Activated CD4-positive, alpha-beta T cell treated with anti-CD3 and anti-CD28 coated beads, Interleukin-10, Interleukin-2, amounts not matched to agents 100 ng/mL and 50 ng/mL, durations not matched to agents 16 hours and 8 hours (primary cell): ENCODE measurements around the gene IQSEC1.

Experiments used
- DNase-seq: peaks from one replicate; pipeline ENCODE4 v3.0.0-alpha.2; 2020

Gene IQSEC1

DNA sequence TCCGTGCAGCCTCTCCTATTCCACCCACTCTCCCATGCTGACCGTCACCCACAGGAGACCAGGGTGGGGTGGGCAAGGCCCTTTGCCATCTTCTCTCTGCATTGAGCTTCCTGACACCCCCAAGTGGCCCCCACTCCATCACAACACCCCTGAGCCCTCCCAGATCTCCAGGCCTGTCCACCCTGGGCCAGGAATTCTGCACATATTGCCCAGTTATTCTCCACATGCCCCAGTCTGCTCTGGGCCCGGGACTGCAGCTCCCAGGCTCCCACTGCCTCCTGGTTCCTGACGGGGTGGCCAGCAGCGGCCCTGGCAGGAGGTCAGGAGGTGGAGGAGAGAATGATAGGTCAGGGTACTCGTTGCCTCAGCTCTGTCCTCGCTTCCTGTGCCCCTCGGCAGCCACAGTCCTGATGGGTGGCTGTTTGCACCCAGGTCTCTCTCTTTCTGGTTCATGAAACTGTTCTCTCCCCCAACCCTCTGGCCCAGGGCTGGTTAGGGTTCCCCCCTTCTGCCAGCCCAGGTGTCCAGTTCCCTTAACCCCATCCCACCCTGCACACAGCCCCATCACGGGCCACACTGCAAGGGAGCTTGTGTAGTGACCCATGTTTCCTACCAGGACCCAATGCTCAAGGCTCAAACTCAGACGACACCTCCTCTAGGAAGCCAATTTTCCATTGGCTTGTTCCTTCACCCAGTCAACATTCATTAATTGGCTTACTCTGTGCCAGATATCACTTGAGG lies 47.3 kb downstream of the IQSEC1 start:
- DNase-seq: no peak

- DNase-seq: no peak
Observed at GRCh38 chr3:13025090-13025489, 48.1 kb downstream of the IQSEC1 start.

DNA sequence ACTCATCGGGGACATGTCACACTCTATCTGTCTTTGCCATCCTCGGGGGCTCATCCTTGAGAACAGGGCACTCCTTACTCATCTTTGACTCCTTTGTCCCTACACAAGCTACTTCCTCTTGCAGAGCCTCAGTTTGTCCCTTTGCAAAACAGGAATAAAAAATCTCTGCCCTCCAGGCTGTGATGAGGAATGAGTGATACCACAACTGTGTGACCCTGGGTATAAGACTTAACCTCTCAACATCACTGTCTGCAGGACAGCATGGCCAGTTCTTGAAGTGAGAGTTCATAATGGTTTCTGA lies 48.5 kb downstream of the IQSEC1 start:
- no peak for DNase-seq

DNA sequence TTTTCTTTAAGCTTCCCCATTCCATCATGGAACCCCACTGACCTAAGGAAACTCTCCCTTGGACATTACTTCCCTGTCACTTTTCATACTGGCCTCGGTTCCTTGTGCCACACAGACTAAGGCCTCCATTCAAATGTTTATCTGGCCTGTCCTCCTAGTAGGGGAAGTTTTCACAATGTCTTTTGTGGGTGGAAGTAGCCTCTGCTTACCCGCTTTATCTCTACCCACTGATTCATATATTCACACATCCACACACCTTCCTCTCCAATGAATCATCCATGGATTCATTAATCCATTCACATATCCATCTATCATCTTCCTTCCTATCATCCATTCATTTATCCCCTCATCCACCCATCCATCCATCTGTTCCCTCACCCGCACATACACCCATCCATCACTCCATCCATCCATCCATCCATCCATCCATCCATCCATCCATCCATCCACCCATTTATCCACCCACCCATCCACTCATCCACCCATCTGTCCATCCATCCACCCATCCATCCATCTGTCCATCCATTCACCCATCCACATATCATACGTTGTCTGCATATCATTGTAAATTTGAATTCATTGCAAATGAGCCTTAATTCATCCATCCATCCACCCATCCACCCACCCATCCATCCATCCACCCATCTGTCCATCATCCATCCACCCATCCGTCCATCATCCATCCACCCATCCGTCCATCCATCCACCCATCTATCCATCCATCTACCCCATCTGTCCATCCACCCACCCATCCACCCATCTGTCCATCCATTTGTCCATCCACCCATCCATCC lies 49.1 kb downstream of the IQSEC1 start:
- no peak for DNase-seq

DNA sequence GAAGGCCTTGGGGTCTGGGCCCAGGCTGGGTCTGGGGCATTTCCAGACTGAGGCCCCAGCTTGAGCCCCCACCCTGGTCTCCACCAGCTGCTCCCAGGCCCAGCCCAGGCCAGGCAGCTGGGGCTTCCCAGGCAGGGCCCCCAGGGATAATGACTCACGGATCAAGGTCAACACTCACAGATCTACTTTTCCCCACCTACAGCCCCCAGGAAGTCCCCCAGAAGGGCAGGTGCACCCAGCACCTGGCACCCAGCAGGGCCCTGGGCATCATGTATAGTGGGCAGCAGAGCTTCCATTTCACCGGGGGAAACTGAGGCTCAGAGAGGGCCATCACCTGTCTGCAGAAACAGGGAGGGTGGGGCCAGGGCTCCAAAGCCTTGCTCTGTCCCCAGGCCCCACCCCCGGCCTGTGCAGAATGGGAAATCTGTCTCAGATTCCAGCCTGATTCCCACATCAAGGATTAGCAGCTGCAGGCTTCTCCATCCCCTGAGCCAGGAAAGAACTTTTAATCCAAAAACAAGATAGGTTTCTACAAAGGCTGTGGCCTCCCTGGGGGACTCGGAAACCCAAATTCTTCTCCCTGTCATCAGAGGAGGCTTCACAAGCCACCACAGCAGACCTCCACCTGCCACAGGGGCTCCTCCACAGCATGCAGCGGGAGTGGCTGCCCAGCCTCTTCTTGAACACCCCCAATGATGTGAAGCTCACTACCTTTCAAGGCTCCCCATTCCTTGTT lies 49.8 kb downstream of the IQSEC1 start:
- DNase-seq: no peak

DNA sequence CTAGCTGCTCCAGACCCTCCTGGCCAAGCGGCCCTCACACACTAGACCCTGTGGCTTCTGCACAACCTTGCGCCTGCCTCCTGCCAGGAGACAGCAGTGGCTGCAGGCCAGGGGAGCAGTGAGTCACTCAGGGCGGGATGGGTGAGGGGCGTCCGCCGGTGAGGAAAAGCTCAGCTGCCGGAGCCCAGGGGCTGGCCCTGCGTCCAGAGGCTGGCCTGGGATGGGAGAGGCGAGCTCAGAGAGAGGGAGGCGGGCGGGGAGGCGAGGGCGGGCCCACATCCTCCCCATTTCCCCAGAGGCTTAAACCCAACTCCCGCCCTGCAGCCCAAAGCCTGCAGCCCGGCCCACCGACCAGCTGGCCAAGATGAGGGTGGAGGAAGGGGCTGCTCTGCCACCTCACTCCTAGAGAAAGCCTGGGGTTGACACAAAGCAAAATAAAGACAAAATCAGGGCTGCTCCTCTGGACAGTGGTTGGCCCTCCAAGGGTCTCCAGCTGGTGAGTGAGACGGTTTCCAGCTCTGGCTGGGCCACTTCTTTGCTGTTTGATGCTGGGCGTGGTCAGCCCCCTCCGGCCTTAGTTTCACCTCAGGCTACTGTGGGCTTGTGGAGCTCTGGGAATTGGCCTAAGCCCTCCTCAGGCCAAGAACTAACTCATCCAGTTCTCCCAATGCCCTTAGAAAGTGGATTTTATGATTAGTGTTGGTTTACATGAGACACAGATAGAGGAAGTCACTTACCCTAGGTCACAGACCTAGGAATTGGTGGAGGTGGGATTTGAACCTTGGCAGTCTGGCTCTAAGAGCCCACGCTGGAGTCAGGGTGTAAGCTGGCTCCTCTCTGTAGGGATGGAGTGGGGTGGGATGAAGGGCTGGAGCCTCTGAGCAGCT lies 50.6 kb downstream of the IQSEC1 start:
- DNase-seq: no peak

DNA sequence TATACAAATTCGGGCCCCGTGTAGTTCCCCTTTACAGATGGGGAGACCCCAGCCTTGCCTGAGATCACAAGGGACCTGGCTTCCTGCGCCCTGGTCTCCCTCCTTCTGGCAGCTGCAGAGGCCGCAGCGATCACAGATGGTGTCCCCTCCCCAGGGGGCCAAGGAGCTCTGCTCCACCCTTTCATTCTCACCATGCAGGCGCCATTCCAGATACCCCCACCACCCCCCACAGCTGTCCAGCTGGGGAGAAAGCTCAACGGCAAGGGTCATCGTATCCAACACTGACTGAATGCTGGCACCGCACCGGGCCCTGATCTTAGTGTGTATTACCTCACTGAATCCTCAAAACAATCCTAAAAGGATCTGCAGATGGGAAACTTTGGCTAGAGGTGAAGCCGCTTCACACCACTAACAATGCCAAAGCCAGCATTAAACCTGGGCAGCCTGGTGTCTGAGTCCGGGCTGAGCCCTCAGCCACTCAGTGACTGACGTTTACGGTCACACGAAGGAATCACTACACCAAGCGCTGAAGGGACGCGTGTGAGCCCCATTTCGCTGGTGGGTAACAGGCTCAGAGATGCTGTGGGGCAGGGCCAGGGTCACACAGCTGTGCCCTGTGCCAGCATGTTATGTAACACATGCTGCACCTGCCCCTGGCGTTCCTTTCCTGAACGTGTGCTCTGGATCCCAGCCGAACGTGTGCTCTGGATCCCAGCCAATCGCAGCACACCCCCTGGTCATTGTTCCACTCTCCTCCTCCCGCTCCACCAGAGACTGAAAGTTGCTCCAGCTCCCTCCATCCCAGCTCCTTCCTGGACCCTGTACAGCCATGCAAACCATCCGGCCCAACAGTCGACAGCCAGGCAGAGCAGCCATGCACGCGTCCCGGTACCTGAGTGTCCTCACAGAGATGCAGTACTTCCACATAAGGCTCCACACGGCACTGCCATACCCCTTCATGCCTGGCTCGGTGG lies 51.8 kb downstream of the IQSEC1 start:
- no peak for DNase-seq

DNA sequence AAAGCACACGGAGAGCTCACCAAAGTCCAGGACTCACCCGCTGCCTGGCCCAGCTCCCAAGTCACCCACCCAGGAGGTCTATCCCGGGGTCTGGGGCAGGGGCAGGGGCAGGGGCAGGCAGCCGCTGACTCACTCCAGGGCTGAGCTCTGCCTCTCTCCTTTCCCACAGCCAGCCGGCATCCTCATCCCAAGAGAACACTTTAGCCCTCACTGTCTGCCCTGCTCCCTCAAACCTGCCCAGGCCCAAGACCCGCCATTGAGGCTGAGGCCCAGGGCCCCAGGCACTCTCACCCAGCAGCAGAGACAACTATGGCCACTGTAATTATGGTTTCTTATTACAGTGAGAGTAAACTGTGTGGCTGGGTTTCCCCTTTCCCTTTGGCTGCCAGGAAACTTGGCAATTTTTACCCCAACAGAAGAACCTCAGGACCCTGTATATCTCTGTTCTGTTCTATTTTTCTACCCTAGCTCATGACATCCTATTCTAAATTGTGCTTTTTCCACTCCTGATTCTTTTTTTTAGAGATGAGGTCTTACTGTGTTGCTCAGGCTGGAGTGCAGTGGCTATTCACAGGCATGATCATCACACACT lies 53.0 kb downstream of the IQSEC1 start:
- DNase-seq: no peak

DNA sequence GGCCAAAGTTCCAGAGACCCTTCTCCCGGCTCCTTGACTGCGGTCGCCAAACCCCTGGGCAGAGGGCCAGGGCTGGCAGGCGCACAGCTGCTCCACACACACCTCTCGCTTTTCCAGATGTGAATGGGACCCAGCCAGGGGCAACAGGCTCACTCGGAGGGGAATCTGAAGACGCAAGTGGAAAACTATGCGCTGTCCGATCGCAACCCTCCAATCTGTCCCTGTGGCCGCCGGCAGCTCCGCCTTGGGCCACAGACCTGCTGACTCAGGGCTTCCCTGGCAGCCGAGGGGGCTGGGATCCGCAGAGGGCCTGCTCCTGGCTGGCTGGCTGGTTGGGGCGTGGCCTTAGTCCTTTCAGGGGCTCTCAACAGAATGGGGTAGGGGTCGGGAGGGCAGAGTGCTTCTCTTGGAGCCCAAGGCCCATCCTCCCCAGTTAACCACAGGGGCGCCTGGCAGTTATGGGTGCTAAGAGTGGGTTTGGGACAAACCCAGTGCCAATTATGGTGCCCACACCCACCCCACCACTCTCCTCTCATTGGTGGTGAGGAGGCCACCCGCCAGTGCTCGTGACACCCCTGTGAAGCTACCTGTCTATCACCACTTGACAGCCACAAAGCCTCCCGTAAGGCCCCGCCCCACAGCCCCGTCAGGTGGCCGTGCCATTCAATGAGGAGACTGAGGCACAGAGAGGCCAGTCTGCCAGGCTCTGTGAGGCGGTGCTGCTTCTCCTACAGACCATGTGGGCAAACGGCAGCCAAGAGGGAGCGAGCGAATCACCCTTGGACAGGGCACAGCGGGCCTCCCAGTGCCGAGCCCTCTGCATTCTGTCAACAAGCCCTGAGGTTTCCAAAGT lies 53.8 kb downstream of the IQSEC1 start:
- no peak for DNase-seq

DNA sequence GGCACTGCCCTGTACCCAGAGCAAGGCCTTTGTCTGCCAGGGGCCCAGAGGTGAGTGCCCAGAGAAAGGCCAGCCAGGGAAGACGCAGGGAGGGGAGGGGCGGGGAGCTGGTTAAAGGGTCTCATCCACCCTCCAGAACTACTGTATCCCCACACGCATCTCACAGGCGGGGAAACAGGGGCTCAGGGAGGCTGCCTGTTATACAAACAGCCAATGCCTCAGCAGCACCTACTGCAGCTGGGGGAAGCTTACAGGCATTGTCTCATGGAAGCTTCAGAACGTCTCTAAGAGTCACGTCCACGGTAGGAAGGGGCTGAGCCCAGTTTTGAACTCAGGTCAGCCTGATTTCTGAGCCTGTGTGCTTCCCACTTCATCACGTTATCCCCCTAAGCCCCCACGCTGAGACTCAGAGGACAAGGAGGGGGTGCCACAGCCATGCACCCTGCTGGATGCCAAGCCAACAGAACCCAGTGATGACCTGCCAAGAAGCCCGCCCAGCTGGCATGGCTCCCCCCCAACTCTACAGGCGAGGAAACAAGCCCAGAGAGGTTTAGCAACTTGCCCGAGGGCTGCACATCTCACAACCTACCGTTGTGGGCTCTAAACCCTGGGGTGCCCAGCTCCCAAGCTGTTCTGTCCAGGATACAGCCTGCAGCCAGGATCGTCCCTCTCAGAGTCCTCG lies 54.5 kb downstream of the IQSEC1 start:
- no peak for DNase-seq

- no peak for DNase-seq
Observed at GRCh38 chr3:13018043-13018451, 55.2 kb downstream of the IQSEC1 start.

DNA sequence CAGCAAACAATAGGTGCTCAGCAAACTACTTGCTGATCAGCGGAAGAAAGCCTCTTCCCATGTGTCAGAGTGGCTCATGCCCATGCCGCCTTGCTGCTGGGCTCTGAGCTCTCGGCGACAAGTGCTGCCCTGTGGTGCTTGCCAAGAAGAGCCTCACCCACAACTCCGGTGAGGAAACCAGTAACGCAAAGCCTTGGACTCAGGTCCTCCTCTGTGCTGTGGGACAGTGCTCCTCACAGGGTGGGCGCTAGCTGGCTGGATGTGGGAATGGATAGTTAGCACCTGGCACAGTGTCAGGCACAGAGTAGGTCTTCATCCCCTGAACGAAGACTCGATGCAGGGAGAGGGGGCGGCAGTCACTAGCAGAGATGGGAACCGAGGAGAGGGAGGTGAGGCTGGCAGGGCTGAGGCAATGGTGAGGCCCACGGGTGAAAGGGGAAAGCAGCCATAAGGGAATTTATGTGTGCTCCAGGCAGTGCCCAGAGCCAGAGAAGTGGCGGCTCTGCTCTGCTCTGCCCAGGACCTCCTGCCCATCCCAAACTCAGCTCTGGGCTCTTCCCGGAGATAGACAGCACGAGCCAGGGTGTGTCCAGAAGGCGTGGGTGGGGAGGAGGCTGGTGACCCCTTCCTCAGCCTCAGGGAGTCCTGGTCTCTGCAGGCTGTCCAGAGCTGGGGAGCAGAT lies 55.7 kb downstream of the IQSEC1 start:
- no peak for DNase-seq

DNA sequence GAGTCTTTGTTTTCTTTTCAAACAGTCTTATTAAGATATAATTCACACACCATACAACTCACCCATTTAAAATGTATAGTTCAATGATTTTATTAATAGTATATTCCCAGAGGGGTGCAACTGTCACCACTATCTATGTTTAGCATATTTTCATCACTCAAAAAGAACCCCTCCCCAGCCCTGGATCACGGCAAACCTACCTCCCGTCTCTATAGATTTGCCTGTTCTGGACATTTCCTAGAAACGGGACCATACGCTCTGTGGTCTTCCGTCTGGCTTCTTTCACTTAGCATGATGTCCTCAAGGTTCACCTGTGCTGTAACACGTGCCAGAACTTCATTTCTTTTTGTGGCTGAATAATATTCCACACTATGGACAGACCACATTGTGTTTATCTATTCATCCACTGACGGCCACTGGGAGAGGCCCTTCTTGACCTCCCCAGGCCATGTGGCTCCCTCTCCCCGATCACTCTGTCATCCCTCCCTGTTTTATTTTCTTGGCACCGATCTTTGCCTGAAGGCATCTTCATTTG lies 56.4 kb downstream of the IQSEC1 start:
- no peak for DNase-seq

- DNase-seq: peak; percentile 74
Observed at GRCh38 chr3:13016083-13016720, 57.0 kb downstream of the IQSEC1 start.

DNA sequence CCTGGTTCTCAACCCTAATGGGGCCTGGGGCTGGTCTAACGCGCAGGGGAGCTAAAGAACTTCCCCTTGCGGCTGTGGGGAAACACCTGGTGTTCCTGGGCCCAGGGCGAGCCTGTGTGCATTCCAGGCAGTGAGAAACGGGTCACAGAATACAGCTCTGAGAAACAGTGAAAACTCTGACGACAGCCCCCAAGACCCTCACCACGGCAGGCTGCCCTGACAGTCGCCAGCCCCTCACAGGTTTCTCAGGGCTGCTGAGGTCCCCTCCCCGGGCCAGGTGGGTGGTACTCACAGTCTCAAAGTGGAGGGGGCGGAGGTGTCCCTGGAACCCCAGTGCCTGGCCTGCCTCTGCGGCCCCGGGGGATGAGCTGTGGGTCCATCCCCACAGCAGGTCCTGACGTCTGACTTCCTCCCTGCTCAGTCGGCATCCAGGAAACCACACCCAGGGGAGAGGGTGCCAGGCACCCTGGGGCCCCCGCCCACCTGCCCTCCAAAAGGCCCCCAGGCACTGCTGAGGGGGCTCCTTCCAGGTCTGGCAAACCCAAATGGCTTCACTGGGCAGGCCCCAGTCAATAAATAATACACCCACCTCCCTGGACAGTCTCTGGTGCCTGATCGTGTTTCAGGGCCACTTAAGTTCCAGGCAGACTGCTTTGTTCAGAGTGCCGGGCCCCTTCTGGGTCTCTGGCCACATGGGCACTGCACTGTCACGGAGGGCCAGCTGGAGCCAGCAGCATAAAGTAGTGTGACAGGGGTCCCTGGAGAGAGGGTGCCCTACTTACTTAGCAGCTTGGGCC lies 57.7 kb downstream of the IQSEC1 start:
- peak; percentile 83 for DNase-seq

GRCh38 chr3:13014755-13015285 lies 58.4 kb downstream of the IQSEC1 start:
- no peak for DNase-seq
